HG03095 (cell line): Measurements from ENCODE around the gene XPOT.

ENCODE experiments used
- ATAC-seq: cut with Tn5 transposase; IDR thresholded peaks from one replicate; pipeline ENCODE4 v1.9.1; 2021; ENCODE audit warnings: moderate library complexity; ENCODE audit not compliant: unreplicated experiment

XPOT gene

DNA sequence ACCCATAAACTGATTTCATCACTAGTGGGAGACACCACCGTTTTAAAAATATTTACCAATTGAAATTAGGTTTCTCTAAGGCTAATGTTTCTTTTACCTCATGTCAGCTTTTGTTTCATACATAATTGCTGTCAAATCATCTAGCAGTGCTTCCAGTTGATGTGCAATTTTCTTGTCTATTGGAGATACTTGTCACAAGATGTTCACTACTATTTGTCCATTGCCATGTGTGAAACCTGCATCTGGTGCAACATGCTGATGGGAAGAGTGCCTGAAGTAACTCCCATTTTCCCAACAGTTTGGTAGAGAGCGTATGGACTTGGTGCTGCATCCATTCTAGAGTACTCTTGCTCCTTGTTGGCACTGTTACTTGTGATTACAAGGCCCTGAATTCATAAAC is 9.7 kb downstream of the XPOT start:
- ATAC-seq: no peak

DNA sequence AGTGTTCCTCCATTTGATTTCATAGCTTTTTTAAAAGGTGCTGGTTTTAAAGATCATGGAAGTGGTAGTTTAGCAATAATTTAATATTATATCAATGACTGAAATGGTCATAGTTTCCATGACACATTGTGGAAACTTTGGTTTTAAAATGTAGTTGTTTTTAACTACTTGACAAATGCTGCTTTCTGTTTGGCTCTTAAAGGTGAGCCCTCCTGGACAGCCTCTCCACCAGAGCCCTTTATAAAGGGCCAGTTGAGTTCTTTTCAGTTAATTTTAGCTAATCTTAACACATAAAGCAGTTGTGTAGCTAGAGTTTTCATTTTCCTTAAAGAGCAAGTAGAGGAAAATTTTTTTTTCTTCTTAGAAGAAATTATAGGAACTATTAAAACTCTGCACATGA is 14.0 kb downstream of the XPOT start:
- ATAC-seq: no peak

- ATAC-seq: no peak
Measured at GRCh38 chr12:64419696-64420095, 15.5 kb downstream of the XPOT start.

DNA sequence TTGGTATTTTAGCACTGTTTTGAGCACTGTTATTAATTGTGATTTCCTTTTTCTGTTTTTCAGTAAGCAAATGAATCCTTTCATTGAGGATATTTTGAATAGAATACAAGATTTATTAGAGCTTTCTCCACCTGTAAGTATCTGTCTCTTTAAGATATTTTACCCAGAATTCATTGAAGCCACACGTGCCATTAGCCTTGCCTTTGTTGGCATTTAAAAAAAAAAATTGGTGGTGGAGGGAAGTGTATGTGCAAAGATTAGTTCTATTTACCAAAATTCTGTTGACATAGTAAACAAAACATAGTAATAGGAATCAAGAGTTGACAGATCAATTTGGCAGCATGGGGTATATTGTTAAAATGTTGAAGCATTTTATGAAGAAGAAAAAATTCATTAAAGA is 23.8 kb downstream of the XPOT start:
- ATAC-seq: no peak

GRCh38 chr12:64428956-64429355 is 24.8 kb downstream of the XPOT start:
- ATAC-seq: no peak

DNA sequence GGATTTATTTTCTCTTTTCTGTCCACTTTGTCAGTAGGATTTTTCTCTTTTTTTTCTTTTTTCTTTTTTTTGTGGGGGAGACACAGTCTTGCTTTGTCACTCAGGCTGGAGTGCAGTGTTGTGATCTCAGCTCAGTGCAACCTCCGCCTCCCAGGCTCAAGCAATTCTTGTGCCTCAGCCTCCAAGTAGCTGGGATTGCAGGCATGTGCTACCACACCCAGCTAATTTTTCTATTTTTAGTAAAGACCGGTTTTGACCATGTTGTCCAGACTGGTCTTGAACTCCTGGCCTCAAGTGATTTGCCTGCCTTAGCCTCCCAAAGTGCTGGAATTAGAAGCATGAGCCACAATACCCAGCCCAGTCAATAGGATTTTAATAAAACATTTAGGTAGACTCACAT is 26.7 kb downstream of the XPOT start:
- ATAC-seq: no peak

GRCh38 chr12:64431791-64432190 is 27.6 kb downstream of the XPOT start:
- no peak for ATAC-seq

- no peak for ATAC-seq
Measured at GRCh38 chr12:64433915-64434314, 29.7 kb downstream of the XPOT start.

DNA sequence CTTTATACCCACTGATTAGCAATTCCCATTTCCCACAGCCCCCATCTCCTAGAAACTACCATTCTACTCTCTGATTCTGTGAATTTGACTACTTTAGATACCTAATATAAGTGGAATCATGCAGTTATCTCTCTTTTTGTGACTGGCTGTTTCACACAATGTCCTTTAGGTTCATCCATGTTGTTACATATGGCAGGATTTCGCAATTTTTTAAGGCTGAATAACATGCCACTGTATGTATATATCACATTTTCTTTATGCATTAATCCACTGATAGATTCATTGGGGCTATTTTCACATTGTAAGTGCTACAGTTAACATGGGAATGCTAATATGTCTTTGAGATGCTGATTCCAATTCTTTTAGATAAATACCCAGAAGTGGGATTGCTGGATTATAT is 35.9 kb downstream of the XPOT start:
- ATAC-seq: no peak

- ATAC-seq: no peak
Measured at GRCh38 chr12:64445490-64445889, 41.3 kb downstream of the XPOT start.

- no peak for ATAC-seq
Measured at GRCh38 chr12:64446295-64446694, 42.1 kb downstream of the XPOT start.

DNA sequence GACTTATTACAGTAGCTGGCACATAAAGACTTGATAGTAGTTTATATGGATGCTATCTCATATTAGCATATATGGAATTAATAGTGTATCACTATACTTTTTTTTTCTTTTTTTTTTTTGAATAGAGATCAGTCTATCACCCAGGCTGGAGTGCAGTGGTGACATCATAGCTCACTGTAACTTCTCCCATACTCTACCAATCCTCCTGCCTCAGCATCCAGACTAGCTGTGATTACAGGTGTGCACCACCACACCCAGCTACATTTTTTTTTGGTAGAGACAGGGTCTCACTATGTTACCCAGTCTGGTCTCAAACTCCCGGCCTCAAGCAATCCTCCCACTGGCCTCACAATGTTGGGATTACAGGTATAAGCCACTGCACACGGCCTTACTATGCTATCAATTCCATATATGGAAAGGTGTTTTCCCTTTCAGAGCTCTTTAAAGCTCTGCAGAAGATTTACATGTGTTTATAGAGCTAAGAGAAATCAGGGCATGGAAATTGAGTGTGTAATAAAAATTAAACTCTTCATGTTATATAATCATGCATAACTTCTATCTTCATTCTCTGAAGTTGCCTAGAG is 46.0 kb downstream of the XPOT start:
- ATAC-seq: no peak

GRCh38 chr12:64450711-64451486 is 46.7 kb downstream of the XPOT start:
- no peak for ATAC-seq

- peak; percentile 90 for ATAC-seq
Measured at GRCh38 chr12:64451687-64452558, 47.7 kb downstream of the XPOT start, which contains the start of gene TBK1. TSS of gene TBK1 (plus strand) at chr12:64452120. CDS start at chr12:64455871, 3,751 bp downstream.

GRCh38 chr12:64452559-64453329 is 48.6 kb downstream of the XPOT start:
- no peak for ATAC-seq

- ATAC-seq: no peak
Measured at GRCh38 chr12:64455506-64455905, 51.3 kb downstream of the XPOT start.

DNA sequence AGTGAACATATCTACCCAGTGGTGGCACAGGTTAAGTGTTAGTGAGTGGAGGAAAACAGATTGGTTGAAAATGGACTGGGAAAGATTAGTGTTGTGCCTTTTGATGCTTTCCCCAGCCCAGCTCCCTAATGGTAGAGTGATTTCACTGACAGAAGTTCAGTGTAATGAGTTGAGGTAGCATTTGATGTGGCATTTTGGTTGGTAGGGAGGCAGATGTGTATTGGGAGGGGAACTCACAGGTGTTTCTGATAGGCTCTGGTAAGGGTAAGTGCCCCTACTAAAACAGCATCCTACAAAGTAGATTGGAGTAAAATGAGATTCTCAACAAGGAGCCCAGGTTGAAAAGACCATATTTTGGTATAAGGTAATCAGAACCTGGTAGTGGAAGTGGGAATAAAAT is 51.9 kb downstream of the XPOT start:
- ATAC-seq: no peak

GRCh38 chr12:64457032-64457431 is 52.8 kb downstream of the XPOT start:
- no peak for ATAC-seq

- no peak for ATAC-seq
Measured at GRCh38 chr12:64457466-64457865, 53.3 kb downstream of the XPOT start.

- no peak for ATAC-seq
Measured at GRCh38 chr12:64457923-64458322, 53.7 kb downstream of the XPOT start.

- ATAC-seq: peak; percentile 42
Measured at GRCh38 chr12:64459394-64459891, 55.3 kb downstream of the XPOT start.
